KMS-11 (cell line): ENCODE results near the gene CDCA7L.

Experiments used
- H2AFZ ChIP-seq: fragments of 200-600 bp; sonication (generic); 2 replicates; pipeline ENCODE4 v1.6.1; 2016; ENCODE audit warnings: antibody characterized with exemption, mixed run types, low read depth
- H3K27ac ChIP-seq: fragments of 200-600 bp; sonication (generic); 2 replicates; pipeline ENCODE4 v1.6.1; 2016; ENCODE audit warnings: mild to moderate bottlenecking, mixed run types
- H3K27me3 ChIP-seq: fragments of 200-600 bp; sonication (generic); 2 replicates; pipeline ENCODE4 v1.6.1; 2017; ENCODE audit warnings: mild to moderate bottlenecking, low read depth, mixed run types, moderate library complexity; ENCODE audit not compliant: insufficient read depth
- H3K36me3 ChIP-seq: fragments of 200-600 bp; sonication (generic); 2 replicates; pipeline ENCODE4 v1.6.1; 2017; ENCODE audit warnings: mild to moderate bottlenecking, mixed run types; ENCODE audit not compliant: insufficient read depth
- H3K4me1 ChIP-seq: fragments of 200-600 bp; sonication (generic); 2 replicates; pipeline ENCODE4 v1.6.1; 2016; ENCODE audit warnings: mild to moderate bottlenecking, low read depth, mixed run types; ENCODE audit not compliant: poor library complexity, severe bottlenecking
- H3K4me2 ChIP-seq: fragments of 200-600 bp; sonication (generic); 2 replicates; pipeline ENCODE4 v1.7.0; 2016; ENCODE audit warnings: mild to moderate bottlenecking, mixed run types
- H3K4me3 ChIP-seq: fragments of 200-600 bp; sonication (generic); IDR thresholded peaks from 2 replicates; pipeline ENCODE4 v1.6.1; 2017; ENCODE audit warnings: low read depth, low read length, mixed read lengths; ENCODE audit not compliant: insufficient read depth
- H3K79me2 ChIP-seq: fragments of 200-600 bp; sonication (generic); 2 replicates; pipeline ENCODE4 v1.6.1; 2016; ENCODE audit warnings: low read depth, mixed run types; ENCODE audit not compliant: insufficient read depth
- H3K9ac ChIP-seq: fragments of 200-600 bp; sonication (generic); 2 replicates; pipeline ENCODE4 v1.6.1; 2016; ENCODE audit warnings: mild to moderate bottlenecking, mixed run types
- H4K20me1 ChIP-seq: fragments of 200-600 bp; sonication (generic); 2 replicates; pipeline ENCODE4 v1.6.1; 2016; ENCODE audit warnings: mild to moderate bottlenecking, mixed run types; ENCODE audit not compliant: insufficient read depth
- TF ChIP-seq, protein P1 (sequence below): fragments of 200-600 bp; sonication (generic); conservative IDR thresholded peaks from 2 replicates; pipeline ENCODE4 v1.6.1; 2017; ENCODE audit warnings: low read depth, mild to moderate bottlenecking, antibody characterized with exemption, low read length, moderate library complexity, mixed read lengths

The CDCA7L gene

GRCh38 chr7:21927693-21928092 lies 18.0 kb downstream of the CDCA7L start:
- H4K20me1 ChIP-seq, result 0 out of 2 replicates have a peak, but pooled peaks cover 5% of the 10 kb centered on the region
- no peak overlapping the region for H3K4me2 ChIP-seq
- H3K27me3 ChIP-seq, result no peaks in the 10 kb centered on the region
- H3K9ac ChIP-seq, result no peak overlapping the region
- no peaks in the 10 kb centered on the region; the same call in 1 of the 2 replicates for H3K36me3 ChIP-seq
- TF ChIP-seq, protein P1, sequence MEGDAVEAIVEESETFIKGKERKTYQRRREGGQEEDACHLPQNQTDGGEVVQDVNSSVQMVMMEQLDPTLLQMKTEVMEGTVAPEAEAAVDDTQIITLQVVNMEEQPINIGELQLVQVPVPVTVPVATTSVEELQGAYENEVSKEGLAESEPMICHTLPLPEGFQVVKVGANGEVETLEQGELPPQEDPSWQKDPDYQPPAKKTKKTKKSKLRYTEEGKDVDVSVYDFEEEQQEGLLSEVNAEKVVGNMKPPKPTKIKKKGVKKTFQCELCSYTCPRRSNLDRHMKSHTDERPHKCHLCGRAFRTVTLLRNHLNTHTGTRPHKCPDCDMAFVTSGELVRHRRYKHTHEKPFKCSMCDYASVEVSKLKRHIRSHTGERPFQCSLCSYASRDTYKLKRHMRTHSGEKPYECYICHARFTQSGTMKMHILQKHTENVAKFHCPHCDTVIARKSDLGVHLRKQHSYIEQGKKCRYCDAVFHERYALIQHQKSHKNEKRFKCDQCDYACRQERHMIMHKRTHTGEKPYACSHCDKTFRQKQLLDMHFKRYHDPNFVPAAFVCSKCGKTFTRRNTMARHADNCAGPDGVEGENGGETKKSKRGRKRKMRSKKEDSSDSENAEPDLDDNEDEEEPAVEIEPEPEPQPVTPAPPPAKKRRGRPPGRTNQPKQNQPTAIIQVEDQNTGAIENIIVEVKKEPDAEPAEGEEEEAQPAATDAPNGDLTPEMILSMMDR, result no peak
- no peak overlapping the region for H3K4me3 ChIP-seq
- no peak overlapping the region for H2AFZ ChIP-seq
- peaks cover 55% of the 10 kb centered on the region; the same call in 1 of the 2 replicates for H3K79me2 ChIP-seq
- no peak overlapping the region for H3K27ac ChIP-seq
- peaks cover 4% of the 10 kb centered on the region for H3K4me1 ChIP-seq

DNA sequence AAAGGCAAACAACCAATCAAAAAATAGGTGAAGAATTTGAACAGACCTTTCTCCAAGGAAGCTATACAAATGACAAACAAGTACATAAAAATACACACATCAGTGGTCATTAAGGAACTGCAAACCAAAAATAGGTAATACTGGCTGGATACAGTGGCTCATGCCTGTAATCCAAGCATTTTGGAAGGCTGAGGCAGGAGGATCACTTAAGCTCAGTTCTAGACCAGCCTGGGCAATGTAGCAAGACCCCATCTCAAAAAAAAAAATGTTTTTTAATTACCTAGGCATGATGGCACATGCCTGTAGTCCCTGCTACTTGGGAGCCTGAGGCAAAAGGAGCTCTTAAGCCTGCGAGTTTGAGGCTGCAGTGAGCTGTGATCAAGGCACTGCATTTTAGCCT lies 19.3 kb downstream of the CDCA7L start:
- no peaks in the 10 kb centered on the region; the same call in 1 of the 2 replicates for H3K36me3 ChIP-seq
- H3K4me2 ChIP-seq, result no peak overlapping the region
- no peak overlapping the region for H2AFZ ChIP-seq
- no peaks in the 10 kb centered on the region for H3K27me3 ChIP-seq
- peaks cover 50% of the 10 kb centered on the region; the same call in 1 of the 2 replicates for H3K79me2 ChIP-seq
- H3K27ac ChIP-seq, result no peak overlapping the region
- TF ChIP-seq, protein P1, result no peak
- peaks cover 4% of the 10 kb centered on the region for H3K4me1 ChIP-seq
- 0 out of 2 replicates have a peak, but pooled peaks cover 5% of the 10 kb centered on the region for H4K20me1 ChIP-seq
- H3K9ac ChIP-seq, result no peak overlapping the region
- H3K4me3 ChIP-seq, result no peak overlapping the region

- Histone ChIP-seq H3K9ac (no peak overlapping the region), H3K79me2 (peaks cover 51% of the 10 kb centered on the region; the same call in 1 of the 2 replicates), H3K4me3 (no peak overlapping the region), H2AFZ (no peak overlapping the region), H3K27ac (no peak overlapping the region), H3K36me3 (no peaks in the 10 kb centered on the region; the same call in none of the 2 replicates), H4K20me1 (peaks cover 5% of the 10 kb centered on the region; the same call in 1 of the 2 replicates), H3K4me1 (peaks cover 4% of the 10 kb centered on the region), H3K4me2 (no peak overlapping the region), H3K27me3 (no peaks in the 10 kb centered on the region)
- TF ChIP-seq, protein P1, result no peak
Measured at GRCh38 chr7:21923658-21924057, 22.0 kb downstream of the CDCA7L start.

DNA sequence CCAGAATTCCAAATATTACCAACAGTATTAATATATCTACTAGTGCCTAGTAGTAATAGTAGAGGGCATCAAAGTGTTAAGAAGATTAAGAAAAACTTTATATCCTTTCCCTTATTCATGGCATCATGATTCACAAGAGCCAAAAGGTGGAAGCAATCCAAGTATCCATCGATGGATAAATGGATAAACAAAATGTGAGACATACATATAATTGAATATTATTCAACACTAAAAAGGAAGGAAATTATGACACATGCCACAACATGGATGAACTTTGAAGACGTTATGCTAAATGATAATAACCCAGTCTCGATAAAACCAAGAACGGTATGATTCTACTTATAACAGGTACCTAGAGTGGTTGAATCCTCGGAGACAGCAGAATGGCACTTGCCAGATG lies 23.1 kb downstream of the CDCA7L start:
- no peak overlapping the region for H3K4me2 ChIP-seq
- TF ChIP-seq, protein P1, result no peak
- no peak overlapping the region for H3K4me3 ChIP-seq
- no peak overlapping the region for H3K27ac ChIP-seq
- no peaks in the 10 kb centered on the region; the same call in none of the 2 replicates for H3K36me3 ChIP-seq
- H2AFZ ChIP-seq, result no peak overlapping the region
- H3K9ac ChIP-seq, result no peak overlapping the region
- peaks cover 4% of the 10 kb centered on the region for H3K4me1 ChIP-seq
- H4K20me1 ChIP-seq, result peaks cover 5% of the 10 kb centered on the region; the same call in 1 of the 2 replicates
- H3K79me2 ChIP-seq, result peaks cover 46% of the 10 kb centered on the region; the same call in 1 of the 2 replicates
- H3K27me3 ChIP-seq, result no peaks in the 10 kb centered on the region
